Suprapubic skin (tissue), 4 donors: ENCODE measurements around the gene SUSD6.
"Not testable (repeated sequence)": the region's sequence is repeated elsewhere in the genome, so short reads cannot be mapped to it uniquely, and the experiment has no call there.

Experiments
- CTCF ChIP-seq, 2 donors: fragments of 200-600 bp in 1 of 2; fragments of 450-650 bp in 1 of 2; sonication (generic) in 1 of 2; IDR thresholded peaks; one replicate each; pipeline ENCODE4 v1.5.1; 2016 to 2019; ENCODE audit warnings: antibody characterized with exemption in 2 of 2, mild to moderate bottlenecking in 1 of 2, moderate library complexity in 1 of 2
- EP300 ChIP-seq: sonication (generic); formaldehyde crosslinking; IDR thresholded peaks from one replicate; pipeline ENCODE4 v1.6.1; 2017; ENCODE audit warnings: antibody characterized with exemption
- POLR2A ChIP-seq, 2 donors: fragments of 450-650 bp; IDR thresholded peaks; one replicate each; pipeline ENCODE4 v1.6.1; 2017; ENCODE audit warnings: antibody characterized with exemption in 2 of 2, mild to moderate bottlenecking in 2 of 2, moderate library complexity in 2 of 2
- POLR2AphosphoS5 ChIP-seq, 3 donors: sonication (generic); formaldehyde crosslinking; IDR thresholded peaks; one replicate each; pipeline ENCODE4 v1.6.1; 2017; ENCODE audit warnings: antibody characterized with exemption in 3 of 3

GRCh38 chr14:69642212-69642793 lies 30.9 kb downstream of the SUSD6 start:
- not testable (repeated sequence) for TF ChIP-seq CTCF (IDR thresholded peaks at IDR 0.05); POLR2A (IDR thresholded peaks at IDR 0.05); POLR2AphosphoS5 (IDR thresholded peaks at IDR 0.05); EP300
